Right ventricle myocardium inferior (tissue), 1 donor: ENCODE results near the gene FAM234B. TPM values are rescaled to one million over a fixed set of nuclear protein-coding genes. Genes with fewer than 3 reads are reported as not detected.
"Not testable (repeated sequence)": the region's sequence is repeated elsewhere in the genome, so short reads cannot be mapped to it uniquely, and the experiment has no call there.

Experiments used
- ATAC-seq: fragments of 200-7000 bp; cut with Tn5 transposase; one replicate; pipeline ENCODE4 v1.9.1; 2020; ENCODE audit warnings: mild to moderate bottlenecking, moderate library complexity
- DNase-seq: peaks from one replicate; pipeline ENCODE4 v3.0.0; 2021; ENCODE audit errors: missing footprints
- intact Hi-C: fragments of 100-400 bp; cut with DNase I; formaldehyde crosslinking; loops from one replicate; pipeline ENCODE4 v1.11.0; 2022
- total RNA-seq: library from RNA; stranded (reverse); fragmentation: NEBNext Ultra II Directional; extraction: Animal tissue kit (Norgen Biotek cat#: 25700); gene quantifications from one replicate; pipeline ENCODE4 v1.2.1, GENCODE V29; 2021
- donor health status: DM: no; HTN: yes; CAD: no; lungs with severe emphysema.

The FAM234B gene
- total RNA-seq, 1 donor from 2014 or later = 2.4 TPM

GRCh38 chr12:13080266-13080665 lies 36.1 kb downstream of the FAM234B start:
- no peak for DNase-seq
- intact Hi-C loops = no loop called here
- ATAC-seq = no peak

- intact Hi-C loops = no loop called here
- no peak for ATAC-seq
These were observed 38.7 kb downstream of the FAM234B start for GRCh38 chr12:13082861-13083260.

GRCh38 chr12:13083638-13084037 lies 39.5 kb downstream of the FAM234B start:
- DNase-seq, ATAC-seq, intact Hi-C loops: not testable (repeated sequence)

More at GRCh38 chr12:13082861-13083260, 38.7 kb downstream of the FAM234B start:
- no peak for DNase-seq

GRCh38 chr12:13084898-13085640 lies 40.9 kb downstream of the FAM234B start:
- ATAC-seq (no peak), DNase-seq (no peak)
- intact Hi-C loops = no loop called here

- DNase-seq (no peak), ATAC-seq (no peak)
- intact Hi-C loops = no loop called here
These were observed 41.9 kb downstream of the FAM234B start for GRCh38 chr12:13085968-13086686.

GRCh38 chr12:13087766-13088165 lies 43.6 kb downstream of the FAM234B start:
- no peak for ATAC-seq
- no peak for DNase-seq
- intact Hi-C loops = no loop called here

- intact Hi-C loops = no loop called here
- ATAC-seq = no peak
- DNase-seq = no peak
These were observed 44.3 kb downstream of the FAM234B start for GRCh38 chr12:13088496-13088895.

- intact Hi-C loops = no loop called here
- DNase-seq (no peak), ATAC-seq (no peak)
These were observed 45.9 kb downstream of the FAM234B start for GRCh38 chr12:13090054-13090453.

GRCh38 chr12:13091832-13092231 lies 47.7 kb downstream of the FAM234B start:
- DNase-seq = no peak
- no peak for ATAC-seq
- intact Hi-C loops = no loop called here

- ATAC-seq (no peak), DNase-seq (no peak)
- intact Hi-C loops = no loop called here
These were observed 49.1 kb downstream of the FAM234B start for GRCh38 chr12:13093191-13093847.

GRCh38 chr12:13093848-13094220 lies 49.7 kb downstream of the FAM234B start:
- ATAC-seq (no peak), DNase-seq (no peak)
- intact Hi-C loops = no loop called here

GRCh38 chr12:13094367-13094766 lies 50.2 kb downstream of the FAM234B start:
- ATAC-seq = no peak
- intact Hi-C loops = no loop called here

GRCh38 chr12:13095266-13095995 lies 51.2 kb downstream of the FAM234B start:
- ATAC-seq (no peak), DNase-seq (no peak)
- intact Hi-C loops = loop anchor here (5.0 kb wide), 2 partner anchors 93 to 178 kb away; partner anchors contain the start of gene HEBP1

More at GRCh38 chr12:13094367-13094766, 50.2 kb downstream of the FAM234B start:
- DNase-seq = no peak

GRCh38 chr12:13097491-13098011 lies 53.4 kb downstream of the FAM234B start:
- DNase-seq (peak; percentile 65), ATAC-seq (no peak)
- intact Hi-C loops = loop anchor here (1.0 to 5.0 kb wide), 5 partner anchors 55 to 180 kb away; partner anchors contain the start of gene HEBP1

- no peak for DNase-seq
- intact Hi-C loops = loop anchor here (2.0 to 5.0 kb wide), 4 partner anchors 54 to 182 kb away; partner anchors contain the start of gene HEBP1
- ATAC-seq = no peak
These were observed 55.1 kb downstream of the FAM234B start for GRCh38 chr12:13099066-13099843.

- no peak for DNase-seq
- ATAC-seq = no peak
- intact Hi-C loops = loop anchor here (2.0 to 10.0 kb wide), 8 partner anchors 15 to 315 kb away; partner anchors contain the start of genes APOLD1 and HEBP1
These were observed 55.8 kb downstream of the FAM234B start for GRCh38 chr12:13099844-13100604.

GRCh38 chr12:13100605-13100881 lies 56.4 kb downstream of the FAM234B start:
- DNase-seq (no peak), ATAC-seq (no peak)
- intact Hi-C loops = loop anchor here (2.0 to 10.0 kb wide), 4 partner anchors 14 to 316 kb away; partner anchors contain the start of gene APOLD1
